ENCODE data around the gene RUNDC1.
A peak's percentile ranks its signal among the peaks of the same experiment; 100 is the strongest.
"Not testable (repeated sequence)": the region's sequence is repeated elsewhere in the genome, so short reads cannot be mapped to it uniquely, and the experiment has no call there.

Gene RUNDC1

GRCh38 chr17:42989726-42990652, 9.6 kb downstream of the RUNDC1 start:
- DNase-seq: no peak

- no peak for DNase-seq
These were observed 11.1 kb downstream of the RUNDC1 start for GRCh38 chr17:42991471-42991870.

- peak in 1 of 58 donors; percentile 35 for DNase-seq
These were observed 12.5 kb downstream of the RUNDC1 start for GRCh38 chr17:42992872-42993271.

- DNase-seq: not testable (repeated sequence)
These were observed 13.5 kb downstream of the RUNDC1 start for GRCh38 chr17:42993913-42994312.

- DNase-seq: no peak
These were observed 17.1 kb downstream of the RUNDC1 start for GRCh38 chr17:42997390-42997983.

- peak; percentile 84 to 100 (median 98) for DNase-seq
These were observed 17.9 kb downstream of the RUNDC1 start, which contains the start of gene RPL27 for GRCh38 chr17:42997984-42998938. Gene RPL27, plus strand, starts transcription at chr17:42998419. Its CDS starts 332 bp downstream, at chr17:42998751.

GRCh38 chr17:42999003-42999525, 18.7 kb downstream of the RUNDC1 start:
- no peak for DNase-seq

- not testable (repeated sequence) for DNase-seq
These were observed 20.5 kb downstream of the RUNDC1 start for GRCh38 chr17:43000894-43001293.

GRCh38 chr17:43003542-43004172, 23.3 kb downstream of the RUNDC1 start:
- DNase-seq: no peak

- DNase-seq: peak in 54 of 58 donors; percentile 19 to 80 (median 52)
These were observed 26.5 kb downstream of the RUNDC1 start, which contains the start of gene IFI35 for GRCh38 chr17:43006639-43007551. Gene IFI35, plus strand, starts transcription at chr17:43006784. Its CDS starts 164 bp downstream, at chr17:43006948.

- no peak for DNase-seq
These were observed 30.4 kb downstream of the RUNDC1 start for GRCh38 chr17:43010667-43011308.

- no peak for DNase-seq
These were observed 31.5 kb downstream of the RUNDC1 start for GRCh38 chr17:43011728-43012472.

- no peak for DNase-seq
These were observed 32.9 kb downstream of the RUNDC1 start for GRCh38 chr17:43013296-43013695.

- DNase-seq: peak in 1 of 58 donors; percentile 8
These were observed 33.8 kb downstream of the RUNDC1 start for GRCh38 chr17:43014020-43014648.

GRCh38 chr17:43014649-43015542, 34.5 kb downstream of the RUNDC1 start:
- peak in 1 of 58 donors; percentile 22 for DNase-seq

GRCh38 chr17:43015579-43015978, 35.2 kb downstream of the RUNDC1 start:
- no peak for DNase-seq
